H1 (cell line): ENCODE results near the gene ZNF260. TPM values are rescaled to one million over a fixed set of nuclear protein-coding genes. Genes with fewer than 3 reads are reported as not detected.

Experiments used
- BACH1 ChIP-seq: IDR thresholded peaks from 2 replicates; pipeline ENCODE4 v1.6.1; 2012; ENCODE audit warnings: low read length, improper control_type of control experiment
- CBX8 ChIP-seq: fragments of 300-800, 300-1000 bp; sonication (generic); IDR thresholded peaks from 2 replicates; pipeline ENCODE4 v1.7.1; 2016; ENCODE audit warnings: low read depth, low read length, borderline replicate concordance
- CHD2 ChIP-seq: IDR thresholded peaks from 2 replicates; pipeline ENCODE4 v1.6.1; 2012; ENCODE audit warnings: low read length, improper control_type of control experiment
- EGR1 ChIP-seq: IDR thresholded peaks from 2 replicates; pipeline ENCODE4 v1.6.1; 2011; ENCODE audit warnings: low read depth, low read length, borderline replicate concordance
- SIN3A ChIP-seq, 2 experiments: IDR thresholded peaks in 1 of 2; conservative IDR thresholded peaks in 1 of 2; 2 replicates each; pipeline ENCODE4 v1.6.1; 2011 to 2012; ENCODE audit warnings: low read length in 2 of 2, improper control_type of control experiment in 1 of 2, low read depth in 1 of 2, mild to moderate bottlenecking in 1 of 2
- polyA plus RNA-seq, 7 experiments: library from polyadenylated mRNA; depleted of rRNA in 3 of 7; stranded (reverse) in 5 of 7; unstranded in 2 of 7; fragments of >200 nt in 5 of 7; fragments of 200-250 nt in 2 of 7; gene quantifications; 1 replicate in 5 of 7; 2 replicates in 1 of 7; 4 replicates in 1 of 7; pipeline versions ENCODE4 v1.2.1 to v1.2.3, GENCODE V29; 2011 to 2013; ENCODE audit warnings: missing spikeins in 2 of 7, mixed read lengths in 2 of 7
- total RNA-seq: library from RNA; stranded (reverse); fragmentation: NEBNext Ultra II Directional; extraction: Animal tissue kit (Norgen Biotek cat#: 25700); gene quantifications from 2 replicates; pipeline ENCODE4 v1.2.1, GENCODE V29; 2021
- TF ChIP-seq, protein P1 (sequence below), 3 experiments: IDR thresholded peaks; 1 replicate in 2 of 3; 2 replicates in 1 of 3; pipeline versions ENCODE4 v1.5.1 to v1.6.1; 2011; ENCODE audit warnings: low read length in 3 of 3, mild to moderate bottlenecking in 3 of 3, inconsistent platforms in 2 of 3, low read depth in 1 of 3, moderate library complexity in 1 of 3; ENCODE audit not compliant: insufficient read depth in 1 of 3; ENCODE audit errors: control extremely low read depth in 1 of 3

The ZNF260 gene
- total and polyA plus RNA-seq, 2 of the 8 experiments (the other 6 are each of a cell fraction or from before 2014, with no cell fraction given): 5.5 to 30.7 TPM

DNA sequence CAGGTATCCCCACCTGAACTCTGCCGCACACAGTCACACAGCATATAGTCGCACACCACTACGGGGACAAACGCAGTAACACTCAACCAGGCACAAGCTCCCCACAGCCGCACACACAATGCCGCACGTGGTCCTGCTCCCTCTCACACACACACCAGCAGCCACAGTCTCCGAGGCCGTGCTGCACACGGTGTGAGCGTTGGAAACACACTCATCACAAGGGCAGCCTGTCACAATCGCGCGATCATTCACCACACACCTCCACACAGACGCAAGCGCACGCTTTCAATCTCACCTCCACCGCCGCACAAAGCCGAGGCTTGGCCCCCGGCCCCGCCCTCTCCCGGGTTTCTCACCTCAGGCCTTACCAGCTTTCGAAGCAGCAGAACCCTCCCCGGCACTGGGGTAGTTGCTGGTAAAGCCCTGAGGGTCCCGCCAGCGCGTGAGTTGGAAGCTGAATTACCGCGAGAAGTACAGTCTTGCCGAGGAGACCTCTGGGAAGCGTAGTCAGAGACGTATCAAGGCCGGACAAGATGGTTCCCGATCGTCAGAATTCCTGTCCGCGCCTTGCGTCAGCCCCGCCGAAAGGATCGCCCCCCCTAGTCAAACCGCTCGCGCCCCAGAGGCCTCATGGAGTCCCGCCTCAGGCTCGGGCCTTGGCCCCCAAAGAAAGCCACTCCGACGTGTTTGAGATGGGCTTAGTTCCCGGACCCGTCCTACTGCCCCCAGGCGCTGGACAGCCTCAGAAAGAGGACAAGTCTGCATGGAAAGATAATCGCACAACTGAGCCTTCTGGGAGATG lies 38.8 kb downstream of the ZNF260 start, which contains the start of gene ZNF566 (continued):
- TF ChIP-seq, protein P1, sequence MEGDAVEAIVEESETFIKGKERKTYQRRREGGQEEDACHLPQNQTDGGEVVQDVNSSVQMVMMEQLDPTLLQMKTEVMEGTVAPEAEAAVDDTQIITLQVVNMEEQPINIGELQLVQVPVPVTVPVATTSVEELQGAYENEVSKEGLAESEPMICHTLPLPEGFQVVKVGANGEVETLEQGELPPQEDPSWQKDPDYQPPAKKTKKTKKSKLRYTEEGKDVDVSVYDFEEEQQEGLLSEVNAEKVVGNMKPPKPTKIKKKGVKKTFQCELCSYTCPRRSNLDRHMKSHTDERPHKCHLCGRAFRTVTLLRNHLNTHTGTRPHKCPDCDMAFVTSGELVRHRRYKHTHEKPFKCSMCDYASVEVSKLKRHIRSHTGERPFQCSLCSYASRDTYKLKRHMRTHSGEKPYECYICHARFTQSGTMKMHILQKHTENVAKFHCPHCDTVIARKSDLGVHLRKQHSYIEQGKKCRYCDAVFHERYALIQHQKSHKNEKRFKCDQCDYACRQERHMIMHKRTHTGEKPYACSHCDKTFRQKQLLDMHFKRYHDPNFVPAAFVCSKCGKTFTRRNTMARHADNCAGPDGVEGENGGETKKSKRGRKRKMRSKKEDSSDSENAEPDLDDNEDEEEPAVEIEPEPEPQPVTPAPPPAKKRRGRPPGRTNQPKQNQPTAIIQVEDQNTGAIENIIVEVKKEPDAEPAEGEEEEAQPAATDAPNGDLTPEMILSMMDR (IDR thresholded peaks at IDR 0.05; ENCODE audit: control extremely low read depth in 1 of 3, insufficient read depth in 1 of 3, low read depth in 1 of 3, low read length in 3 of 3): peak in 1 of 3 experiments; percentile 20; a peak in 1 of 4 replicates
- 0 out of 2 replicates have a peak, but pooled peaks have one; percentile 19 for TF ChIP-seq EGR1
- TF ChIP-seq CHD2: peak; percentile 97
- peak; percentile 13 to 67; a peak in 2 of 4 replicates for TF ChIP-seq SIN3A (conservative IDR thresholded peaks at IDR 0.05 in 1 of 2, IDR thresholded peaks at IDR 0.05 in 1 of 2; ENCODE audit: low read depth in 1 of 2, low read length in 2 of 2)
- peak; percentile 38; the same call in 1 of the 2 replicates for TF ChIP-seq BACH1
- no peak for TF ChIP-seq CBX8
